Measurements from ENCODE around the gene EARS2. TPM values are rescaled to one million over a fixed set of nuclear protein-coding genes. Genes with fewer than 3 reads are reported as not detected.

EARS2 gene
- total and polyA plus RNA-seq, 2 of the 8 experiments (the other 6 are each of a cell fraction or from before 2014, with no cell fraction given): 47.8 to 111 TPM

DNA sequence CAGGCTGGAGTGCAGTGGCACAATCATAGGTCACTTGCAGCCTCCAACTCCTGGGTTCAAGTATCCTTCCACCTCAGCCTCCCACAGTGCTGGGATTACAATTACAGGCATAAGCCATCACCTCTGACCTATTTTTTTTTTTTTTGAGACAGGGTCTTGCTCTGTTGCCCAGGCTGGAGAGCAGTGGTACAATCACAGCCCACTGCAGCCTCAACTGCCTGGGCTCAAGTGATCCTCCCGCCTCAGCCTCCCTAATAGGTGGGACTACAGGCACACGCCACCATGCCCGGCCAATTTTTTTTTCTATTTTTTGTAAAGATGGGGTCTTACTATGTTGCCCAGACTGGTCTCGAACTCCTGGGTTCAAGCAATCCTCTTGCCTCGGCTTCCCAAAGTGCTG is 41.3 kb downstream of the EARS2 start (continued):
- TF ChIP-seq RAD21 (IDR thresholded peaks at IDR 0.05 in 1 of 2, conservative IDR thresholded peaks at IDR 0.05 in 1 of 2; ENCODE audit: low read depth in 2 of 2, low read length in 2 of 2): no peak
- no peak for TF ChIP-seq TBP (IDR thresholded peaks at IDR 0.05; ENCODE audit: low read depth, low read length)
- TF ChIP-seq, protein P1, sequence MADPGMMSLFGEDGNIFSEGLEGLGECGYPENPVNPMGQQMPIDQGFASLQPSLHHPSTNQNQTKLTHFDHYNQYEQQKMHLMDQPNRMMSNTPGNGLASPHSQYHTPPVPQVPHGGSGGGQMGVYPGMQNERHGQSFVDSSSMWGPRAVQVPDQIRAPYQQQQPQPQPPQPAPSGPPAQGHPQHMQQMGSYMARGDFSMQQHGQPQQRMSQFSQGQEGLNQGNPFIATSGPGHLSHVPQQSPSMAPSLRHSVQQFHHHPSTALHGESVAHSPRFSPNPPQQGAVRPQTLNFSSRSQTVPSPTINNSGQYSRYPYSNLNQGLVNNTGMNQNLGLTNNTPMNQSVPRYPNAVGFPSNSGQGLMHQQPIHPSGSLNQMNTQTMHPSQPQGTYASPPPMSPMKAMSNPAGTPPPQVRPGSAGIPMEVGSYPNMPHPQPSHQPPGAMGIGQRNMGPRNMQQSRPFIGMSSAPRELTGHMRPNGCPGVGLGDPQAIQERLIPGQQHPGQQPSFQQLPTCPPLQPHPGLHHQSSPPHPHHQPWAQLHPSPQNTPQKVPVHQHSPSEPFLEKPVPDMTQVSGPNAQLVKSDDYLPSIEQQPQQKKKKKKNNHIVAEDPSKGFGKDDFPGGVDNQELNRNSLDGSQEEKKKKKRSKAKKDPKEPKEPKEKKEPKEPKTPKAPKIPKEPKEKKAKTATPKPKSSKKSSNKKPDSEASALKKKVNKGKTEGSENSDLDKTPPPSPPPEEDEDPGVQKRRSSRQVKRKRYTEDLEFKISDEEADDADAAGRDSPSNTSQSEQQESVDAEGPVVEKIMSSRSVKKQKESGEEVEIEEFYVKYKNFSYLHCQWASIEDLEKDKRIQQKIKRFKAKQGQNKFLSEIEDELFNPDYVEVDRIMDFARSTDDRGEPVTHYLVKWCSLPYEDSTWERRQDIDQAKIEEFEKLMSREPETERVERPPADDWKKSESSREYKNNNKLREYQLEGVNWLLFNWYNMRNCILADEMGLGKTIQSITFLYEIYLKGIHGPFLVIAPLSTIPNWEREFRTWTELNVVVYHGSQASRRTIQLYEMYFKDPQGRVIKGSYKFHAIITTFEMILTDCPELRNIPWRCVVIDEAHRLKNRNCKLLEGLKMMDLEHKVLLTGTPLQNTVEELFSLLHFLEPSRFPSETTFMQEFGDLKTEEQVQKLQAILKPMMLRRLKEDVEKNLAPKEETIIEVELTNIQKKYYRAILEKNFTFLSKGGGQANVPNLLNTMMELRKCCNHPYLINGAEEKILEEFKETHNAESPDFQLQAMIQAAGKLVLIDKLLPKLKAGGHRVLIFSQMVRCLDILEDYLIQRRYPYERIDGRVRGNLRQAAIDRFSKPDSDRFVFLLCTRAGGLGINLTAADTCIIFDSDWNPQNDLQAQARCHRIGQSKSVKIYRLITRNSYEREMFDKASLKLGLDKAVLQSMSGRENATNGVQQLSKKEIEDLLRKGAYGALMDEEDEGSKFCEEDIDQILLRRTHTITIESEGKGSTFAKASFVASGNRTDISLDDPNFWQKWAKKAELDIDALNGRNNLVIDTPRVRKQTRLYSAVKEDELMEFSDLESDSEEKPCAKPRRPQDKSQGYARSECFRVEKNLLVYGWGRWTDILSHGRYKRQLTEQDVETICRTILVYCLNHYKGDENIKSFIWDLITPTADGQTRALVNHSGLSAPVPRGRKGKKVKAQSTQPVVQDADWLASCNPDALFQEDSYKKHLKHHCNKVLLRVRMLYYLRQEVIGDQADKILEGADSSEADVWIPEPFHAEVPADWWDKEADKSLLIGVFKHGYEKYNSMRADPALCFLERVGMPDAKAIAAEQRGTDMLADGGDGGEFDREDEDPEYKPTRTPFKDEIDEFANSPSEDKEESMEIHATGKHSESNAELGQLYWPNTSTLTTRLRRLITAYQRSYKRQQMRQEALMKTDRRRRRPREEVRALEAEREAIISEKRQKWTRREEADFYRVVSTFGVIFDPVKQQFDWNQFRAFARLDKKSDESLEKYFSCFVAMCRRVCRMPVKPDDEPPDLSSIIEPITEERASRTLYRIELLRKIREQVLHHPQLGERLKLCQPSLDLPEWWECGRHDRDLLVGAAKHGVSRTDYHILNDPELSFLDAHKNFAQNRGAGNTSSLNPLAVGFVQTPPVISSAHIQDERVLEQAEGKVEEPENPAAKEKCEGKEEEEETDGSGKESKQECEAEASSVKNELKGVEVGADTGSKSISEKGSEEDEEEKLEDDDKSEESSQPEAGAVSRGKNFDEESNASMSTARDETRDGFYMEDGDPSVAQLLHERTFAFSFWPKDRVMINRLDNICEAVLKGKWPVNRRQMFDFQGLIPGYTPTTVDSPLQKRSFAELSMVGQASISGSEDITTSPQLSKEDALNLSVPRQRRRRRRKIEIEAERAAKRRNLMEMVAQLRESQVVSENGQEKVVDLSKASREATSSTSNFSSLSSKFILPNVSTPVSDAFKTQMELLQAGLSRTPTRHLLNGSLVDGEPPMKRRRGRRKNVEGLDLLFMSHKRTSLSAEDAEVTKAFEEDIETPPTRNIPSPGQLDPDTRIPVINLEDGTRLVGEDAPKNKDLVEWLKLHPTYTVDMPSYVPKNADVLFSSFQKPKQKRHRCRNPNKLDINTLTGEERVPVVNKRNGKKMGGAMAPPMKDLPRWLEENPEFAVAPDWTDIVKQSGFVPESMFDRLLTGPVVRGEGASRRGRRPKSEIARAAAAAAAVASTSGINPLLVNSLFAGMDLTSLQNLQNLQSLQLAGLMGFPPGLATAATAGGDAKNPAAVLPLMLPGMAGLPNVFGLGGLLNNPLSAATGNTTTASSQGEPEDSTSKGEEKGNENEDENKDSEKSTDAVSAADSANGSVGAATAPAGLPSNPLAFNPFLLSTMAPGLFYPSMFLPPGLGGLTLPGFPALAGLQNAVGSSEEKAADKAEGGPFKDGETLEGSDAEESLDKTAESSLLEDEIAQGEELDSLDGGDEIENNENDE (IDR thresholded peaks at IDR 0.05; ENCODE audit: insufficient replicate concordance, low read length): no peak
- no peak for TF ChIP-seq CTBP2 (IDR thresholded peaks at IDR 0.05; ENCODE audit: borderline replicate concordance, insufficient read depth, insufficient read length, low read length)
- no peak for TF ChIP-seq BRCA1 (IDR thresholded peaks at IDR 0.05; ENCODE audit: low read depth, low read length)
- no peak for TF ChIP-seq HDAC2 (IDR thresholded peaks at IDR 0.05; ENCODE audit: borderline replicate concordance in 1 of 2, low read depth in 2 of 2, low read length in 2 of 2)
- no peak for TF ChIP-seq CBX8 (IDR thresholded peaks at IDR 0.05; ENCODE audit: borderline replicate concordance, low read depth, low read length)
- no peak for TF ChIP-seq CREB1 (IDR thresholded peaks at IDR 0.05)
- TF ChIP-seq NANOG (IDR thresholded peaks at IDR 0.05; ENCODE audit: insufficient read depth, low read depth, low read length, poor library complexity, severe bottlenecking): no peak
